Hepatocyte (in vitro differentiated cells): ENCODE measurements around the gene EHD3. TPM values are rescaled to one million over a fixed set of nuclear protein-coding genes. Genes with fewer than 3 reads are reported as not detected.

ENCODE experiments used
- DNase-seq: peaks from one replicate; pipeline ENCODE4 v3.0.0-alpha.2; 2016; ENCODE audit warnings: low spot score
- H2AFZ ChIP-seq: fragments of 200-600 bp; sonication (generic); 2 replicates; pipeline ENCODE4 v1.6.0; 2016; ENCODE audit warnings: antibody characterized with exemption, mild to moderate bottlenecking
- H3K27ac ChIP-seq: fragments of 200-600 bp; sonication (generic); 2 replicates; pipeline ENCODE4 v1.5.1; 2016; ENCODE audit warnings: mild to moderate bottlenecking
- H3K27me3 ChIP-seq: fragments of 200-600 bp; sonication (generic); 2 replicates; pipeline ENCODE4 v1.6.1; 2016
- H3K36me3 ChIP-seq: fragments of 200-600 bp; sonication (generic); replicated peaks from 2 replicates; pipeline ENCODE4 v1.5.1; 2016; ENCODE audit warnings: low read depth; ENCODE audit not compliant: insufficient read depth
- H3K4me1 ChIP-seq: fragments of 200-600 bp; sonication (generic); 2 replicates; pipeline ENCODE4 v1.5.1; 2016; ENCODE audit warnings: mild to moderate bottlenecking, moderate library complexity; ENCODE audit not compliant: insufficient read depth
- H3K4me2 ChIP-seq: fragments of 200-600 bp; sonication (generic); 2 replicates; pipeline ENCODE4 v1.6.0; 2016
- H3K4me3 ChIP-seq: fragments of 200-600 bp; sonication (generic); 2 replicates; pipeline ENCODE4 v1.5.1; 2016; ENCODE audit warnings: mild to moderate bottlenecking
- H3K79me2 ChIP-seq: fragments of 200-600 bp; sonication (generic); 2 replicates; pipeline ENCODE4 v1.6.0; 2017; ENCODE audit warnings: mild to moderate bottlenecking
- H3K9me2 ChIP-seq: fragments of 200-600 bp; sonication (generic); replicated peaks from 2 replicates; pipeline ENCODE4 v1.6.0; 2017; ENCODE audit warnings: mild to moderate bottlenecking; ENCODE audit not compliant: insufficient read depth
- H3K9me3 ChIP-seq: fragments of 200-600 bp; sonication (generic); 2 replicates; pipeline ENCODE4 v1.5.1; 2016; ENCODE audit warnings: low read depth, mild to moderate bottlenecking
- H4K20me1 ChIP-seq: fragments of 200-600 bp; sonication (generic); 2 replicates; pipeline ENCODE4 v1.6.0; 2016; ENCODE audit warnings: mild to moderate bottlenecking; ENCODE audit not compliant: insufficient read depth, poor library complexity, severe bottlenecking
- CTCF ChIP-seq: fragments of 200-600 bp; sonication (generic); IDR thresholded peaks from 2 replicates; pipeline ENCODE4 v1.5.1; 2016; ENCODE audit warnings: antibody characterized with exemption, mild to moderate bottlenecking; ENCODE audit not compliant: poor library complexity
- EZH2 ChIP-seq: fragments of 200-600 bp; sonication (generic); IDR thresholded peaks from 2 replicates; pipeline ENCODE4 v1.6.1; 2016; ENCODE audit warnings: antibody characterized with exemption, mild to moderate bottlenecking, borderline replicate concordance
- EZH2phosphoT487 ChIP-seq: fragments of 200-600 bp; sonication (generic); IDR thresholded peaks from one replicate; pipeline ENCODE4 v1.6.1; 2018; ENCODE audit warnings: antibody characterized with exemption, mild to moderate bottlenecking, low read depth, moderate library complexity; ENCODE audit not compliant: unreplicated experiment, severe bottlenecking
- WGBS: methylation state at CpG from one replicate; pipeline ENCODE4 v1.1.6; 2016; ENCODE audit warnings: low lambda C conversion rate; ENCODE audit errors: missing lambda C conversion rate; 5-methylcytosine and 5-hydroxymethylcytosine counted together
- polyA plus RNA-seq: library from polyadenylated mRNA; unstranded; fragments of >200 nt; fragmentation: Nextera tagmentation; extraction: Ambion mirVana; gene quantifications from 2 replicates; pipeline ENCODE4 v1.2.1, GENCODE V29; 2016
- total RNA-seq: library from RNA; depleted of rRNA; stranded (reverse); fragments of >200 nt; gene quantifications from 2 replicates; pipeline ENCODE4 v1.2.3, GENCODE V29; 2014

EHD3 gene
- total and polyA plus RNA-seq, 2 experiments from 2014 or later = 4.5 to 6.2 TPM

GRCh38 chr2:31284107-31284506, 50.2 kb downstream of the EHD3 start:
- Histone ChIP-seq H3K27me3 (no peaks in the 10 kb centered on the region), H3K4me3 (no peak overlapping the region), H3K27ac (no peak overlapping the region), H3K36me3 (no peaks in the 10 kb centered on the region), H2AFZ (no peak overlapping the region), H3K4me1 (no peaks in the 10 kb centered on the region), H3K9me3 (no peaks in the 10 kb centered on the region), H4K20me1 (no peaks in the 10 kb centered on the region), H3K79me2 (no peaks in the 10 kb centered on the region), H3K4me2 (no peak overlapping the region), H3K9me2 (no peaks in the 10 kb centered on the region)
- no peak for DNase-seq
- TF ChIP-seq CTCF = no peak
- TF ChIP-seq EZH2 = no peak
- no peak for TF ChIP-seq EZH2phosphoT487
- WGBS = 39% methylated on average over 2 of the region's 2 CpGs

- Histone ChIP-seq H3K27ac (no peak overlapping the region), H3K9me3 (no peaks in the 10 kb centered on the region), H4K20me1 (no peaks in the 10 kb centered on the region), H3K9me2 (no peaks in the 10 kb centered on the region), H3K36me3 (no peaks in the 10 kb centered on the region), H3K4me2 (no peak overlapping the region), H3K4me3 (no peak overlapping the region), H2AFZ (no peak overlapping the region), H3K4me1 (no peaks in the 10 kb centered on the region), H3K79me2 (no peaks in the 10 kb centered on the region), H3K27me3 (no peaks in the 10 kb centered on the region)
- no peak for DNase-seq
- 95% methylated on average over 4 of the region's 4 CpGs for WGBS
- TF ChIP-seq EZH2phosphoT487 (no peak), EZH2 (no peak), CTCF (no peak)
Observed at GRCh38 chr2:31286230-31286629, 52.3 kb downstream of the EHD3 start.

- TF ChIP-seq EZH2 = no peak
- TF ChIP-seq EZH2phosphoT487 = no peak
- no peak for TF ChIP-seq CTCF
- Histone ChIP-seq H2AFZ (no peak overlapping the region), H3K27ac (no peak overlapping the region), H3K27me3 (no peaks in the 10 kb centered on the region), H3K79me2 (no peaks in the 10 kb centered on the region), H3K4me1 (no peaks in the 10 kb centered on the region), H4K20me1 (no peaks in the 10 kb centered on the region), H3K36me3 (no peaks in the 10 kb centered on the region), H3K4me2 (no peak overlapping the region), H3K9me2 (no peaks in the 10 kb centered on the region), H3K9me3 (no peaks in the 10 kb centered on the region), H3K4me3 (no peak overlapping the region)
- no peak for DNase-seq
- WGBS = 88% methylated on average over 5 of the region's 5 CpGs
Observed at GRCh38 chr2:31286961-31287550, 53.1 kb downstream of the EHD3 start.
